ENCODE measurements around the gene EPS8L1.

Gene EPS8L1

DNA sequence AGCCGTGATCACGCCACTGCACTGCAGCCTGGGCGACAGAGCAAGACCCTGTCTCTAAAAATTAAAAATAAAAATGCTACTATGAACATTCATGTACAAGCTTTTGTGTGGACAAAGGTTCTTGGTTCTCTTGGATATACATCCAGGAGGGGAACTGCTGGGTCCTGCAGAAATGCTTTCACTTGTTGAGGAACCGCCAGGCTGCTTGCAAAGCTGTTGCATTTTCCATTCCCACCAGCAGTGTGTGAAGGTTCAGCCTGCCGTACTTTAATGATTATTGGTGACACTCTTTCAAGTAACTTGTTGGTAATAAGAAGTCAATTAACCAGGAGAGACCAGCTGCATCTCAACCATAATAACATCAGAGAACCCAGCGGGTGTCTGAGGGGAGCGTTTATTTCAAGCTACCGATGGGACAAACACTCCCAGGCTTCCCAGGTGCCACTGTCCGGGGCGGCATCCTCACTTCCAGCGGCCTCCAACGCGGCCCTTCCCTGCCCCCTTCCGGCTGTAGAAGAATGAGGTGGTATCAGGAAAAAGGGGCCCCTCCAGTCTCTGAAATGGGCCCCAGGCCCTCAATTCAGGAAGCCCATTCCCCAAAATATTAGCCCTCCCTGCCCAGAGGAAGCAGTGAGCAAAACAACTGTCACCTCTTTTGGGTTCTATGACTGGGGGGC, 56.9 kb downstream of the EPS8L1 start:
- TF ChIP-seq CTCF (IDR thresholded peaks at IDR 0.05; ENCODE audit: low read depth, low read length) = no peak
- H3K4me3 ChIP-seq (ENCODE audit: low read depth, low read length) = no peak overlapping the region

DNA sequence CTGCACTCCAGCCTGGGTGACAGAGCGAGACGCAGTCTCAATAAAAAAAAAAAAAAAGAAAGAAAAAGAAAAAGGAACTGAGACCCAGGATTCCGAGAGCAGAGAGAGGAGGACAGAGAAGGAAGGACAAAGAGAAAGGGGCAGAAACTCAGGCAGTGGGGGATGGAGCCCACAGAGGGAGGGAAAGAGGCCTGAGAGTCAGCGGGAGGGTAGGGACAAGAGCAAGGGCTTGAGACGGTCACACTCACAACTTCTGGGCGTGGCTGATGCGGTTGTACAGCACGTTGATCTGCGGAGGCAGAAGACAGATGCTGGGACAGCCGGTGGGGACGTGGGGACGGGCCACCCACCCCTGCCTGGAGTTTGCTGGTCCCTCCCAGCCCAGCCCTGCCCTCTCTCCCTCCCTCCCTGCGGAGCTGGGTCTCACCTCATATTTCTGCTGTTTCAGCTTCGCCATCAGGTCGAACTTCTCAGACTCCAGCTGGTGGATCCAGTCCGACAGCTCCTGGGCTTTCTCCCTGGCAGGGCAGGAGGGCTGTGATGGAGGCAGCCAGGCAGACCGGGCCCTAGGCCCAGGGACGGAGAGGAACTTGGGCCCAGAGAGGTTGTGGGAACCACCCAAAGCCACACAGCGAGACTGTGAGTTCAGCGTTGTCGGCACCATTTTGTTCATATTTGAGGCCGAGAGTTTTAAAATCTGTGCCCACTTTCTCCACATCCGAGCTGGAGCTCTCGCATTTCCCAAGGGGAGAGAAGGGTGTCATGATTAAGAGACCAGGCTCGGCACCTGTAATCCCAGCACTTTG, 58.2 kb downstream of the EPS8L1 start:
- H3K4me3 ChIP-seq (ENCODE audit: low read depth, low read length) = no peak overlapping the region

DNA sequence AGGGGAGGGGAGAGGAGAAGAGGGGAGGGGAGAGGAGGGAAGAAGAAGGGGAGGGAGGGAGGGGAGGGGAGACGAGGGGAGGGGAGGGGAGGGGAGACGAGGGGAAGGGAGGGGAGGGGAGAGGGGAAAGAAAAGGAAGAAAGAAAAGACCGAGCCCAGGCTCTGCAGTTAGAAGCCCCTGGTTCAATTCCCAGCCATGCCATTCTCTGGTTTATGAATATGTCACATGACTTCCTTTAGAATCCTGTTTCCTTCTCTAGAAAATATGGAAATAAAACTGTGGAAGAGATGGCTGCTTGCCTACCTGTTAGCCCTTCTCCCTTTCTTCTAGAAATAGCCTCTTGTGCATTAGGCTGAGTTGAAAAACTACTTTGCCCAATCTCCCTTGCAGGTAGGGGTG, 59.1 kb downstream of the EPS8L1 start:
- no peak overlapping the region for H3K4me3 ChIP-seq (ENCODE audit: low read depth, low read length)
- TF ChIP-seq CTCF (IDR thresholded peaks at IDR 0.05; ENCODE audit: low read depth, low read length) = no peak

More for the DNA sequence above, 58.2 kb downstream of the EPS8L1 start:
- no peak for TF ChIP-seq CTCF (IDR thresholded peaks at IDR 0.05; ENCODE audit: low read depth, low read length)

- H3K4me3 ChIP-seq (ENCODE audit: low read depth, low read length) = no peak overlapping the region
- TF ChIP-seq CTCF (IDR thresholded peaks at IDR 0.05; ENCODE audit: low read depth, low read length) = no peak
Observed at GRCh38 chr19:55136399-55137102, 60.9 kb downstream of the EPS8L1 start.
